Middle frontal gyrus (tissue), 1 donor: ENCODE data around the gene CUL5.
"Not testable (repeated sequence)": the region's sequence is repeated elsewhere in the genome, so short reads cannot be mapped to it uniquely, and the experiment has no call there.

ENCODE experiments used
- DNase-seq: peaks from one replicate; pipeline ENCODE4 v3.0.0-alpha.2; 2015; ENCODE audit warnings: low spot score; ENCODE audit errors: extremely low spot score

CUL5 gene

DNA sequence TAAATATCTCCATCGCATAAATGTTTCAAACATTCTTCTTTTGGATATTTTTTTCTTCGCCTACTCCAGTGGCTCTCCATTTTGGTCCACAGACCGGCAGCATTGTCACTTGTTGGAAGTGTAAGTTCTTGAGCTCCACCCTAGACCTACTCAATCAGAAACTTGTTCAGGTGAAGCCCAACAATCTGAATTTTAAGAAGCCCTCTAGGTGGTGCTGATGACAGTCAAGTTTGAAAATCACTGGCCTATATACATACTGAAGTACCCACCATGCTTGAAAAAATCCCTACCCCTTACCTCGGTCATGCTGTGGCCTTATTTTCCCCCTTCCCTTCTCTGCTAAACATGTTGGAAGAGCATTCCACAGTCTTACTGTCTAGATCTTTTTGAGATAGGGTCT lies 102.4 kb downstream of the CUL5 start:
- no peak for DNase-seq

DNA sequence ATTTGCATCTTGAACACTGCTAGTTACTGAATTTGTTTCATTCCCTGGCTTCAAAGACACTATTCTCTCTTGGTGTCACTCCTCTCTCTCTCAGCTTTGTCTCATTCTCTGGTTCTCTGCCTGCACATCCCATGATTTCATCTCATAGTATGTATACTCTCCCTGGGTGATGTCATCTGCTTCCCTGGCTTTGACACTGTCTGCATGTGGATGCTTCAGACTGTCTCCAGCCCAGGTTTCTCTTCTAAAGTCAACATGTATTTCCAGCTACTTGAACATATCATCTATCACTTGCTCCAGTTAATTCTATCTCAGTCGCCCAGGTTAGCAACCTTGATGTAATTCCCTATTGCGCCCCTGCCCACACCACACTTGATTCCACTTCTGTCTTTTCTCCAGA lies 103.4 kb downstream of the CUL5 start:
- DNase-seq = no peak

DNA sequence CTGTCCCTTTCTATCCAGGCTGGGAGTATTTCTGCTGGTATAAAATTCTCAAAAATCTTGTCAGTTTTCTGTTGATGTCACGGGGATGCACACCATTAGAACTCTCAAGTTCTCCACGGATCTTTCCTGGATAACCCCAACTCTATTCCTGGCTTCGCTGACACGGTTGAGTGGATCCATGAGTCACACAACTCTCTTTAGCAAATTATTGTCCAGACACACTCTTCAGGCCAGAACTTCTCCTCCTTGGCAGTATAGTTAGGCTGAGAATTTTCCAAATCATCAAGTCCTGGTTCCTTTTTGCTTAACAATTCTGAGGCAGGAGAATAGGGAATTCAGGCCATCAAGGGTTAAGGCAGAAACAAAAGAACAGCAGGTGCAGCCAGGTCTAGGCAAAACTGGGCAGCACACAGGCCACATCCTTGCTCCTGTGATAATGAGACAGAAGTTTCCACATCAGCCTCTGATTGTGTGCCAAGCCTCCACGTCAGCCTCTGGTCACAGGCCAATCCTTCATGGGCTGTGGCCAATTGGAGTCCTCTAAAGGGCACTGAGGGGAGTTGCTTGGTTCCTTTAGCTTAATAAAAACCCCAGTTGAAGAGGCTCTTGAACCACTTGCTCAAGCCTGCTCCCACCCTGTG lies 106.9 kb downstream of the CUL5 start:
- peak; percentile 36 for DNase-seq

DNA sequence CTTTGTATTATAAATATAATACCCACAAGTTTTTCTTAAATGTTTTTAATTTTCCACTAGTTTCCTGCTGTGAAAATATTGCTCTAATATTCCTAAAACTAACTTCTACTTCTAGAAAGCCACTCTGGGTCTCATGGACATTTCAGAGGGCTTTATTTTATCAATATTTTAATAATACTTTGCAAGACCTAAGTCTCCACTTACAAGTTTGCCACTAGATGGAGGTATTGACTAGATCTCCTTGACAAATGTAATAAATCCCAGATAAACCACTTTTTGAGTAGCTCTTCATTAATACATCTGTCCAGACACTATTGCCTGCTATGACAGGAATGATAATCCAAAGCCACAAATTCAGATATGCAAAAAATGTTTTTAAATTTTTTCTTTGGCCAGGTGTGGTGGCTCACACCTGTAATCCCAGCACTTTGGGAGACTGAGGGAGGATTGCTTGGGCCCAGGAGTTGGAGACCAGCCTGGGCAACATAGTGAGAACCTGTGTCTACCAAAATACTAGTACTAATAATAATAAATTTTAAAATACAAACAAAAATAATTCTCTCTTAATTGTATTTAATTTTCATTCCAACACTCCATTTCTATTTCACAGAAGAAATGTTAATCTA lies 109.2 kb downstream of the CUL5 start:
- DNase-seq = no peak

DNA sequence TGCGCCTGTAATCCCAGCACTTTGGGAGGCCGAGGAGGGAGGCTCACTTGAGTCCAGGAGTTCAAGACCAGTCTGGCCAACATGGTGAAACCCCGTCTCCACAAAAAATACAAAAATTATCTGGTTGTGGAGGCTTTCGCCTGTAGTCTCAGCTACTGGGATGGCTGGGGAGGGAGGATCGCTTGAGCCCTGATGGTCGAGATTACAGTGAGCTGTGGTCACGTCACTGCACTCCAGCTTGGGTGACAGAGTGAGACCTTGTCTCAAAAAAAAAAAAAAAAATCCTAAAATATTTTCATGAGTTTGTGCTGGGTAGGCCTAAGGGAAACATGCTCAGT lies 112.2 kb downstream of the CUL5 start:
- DNase-seq = not testable (repeated sequence)

DNA sequence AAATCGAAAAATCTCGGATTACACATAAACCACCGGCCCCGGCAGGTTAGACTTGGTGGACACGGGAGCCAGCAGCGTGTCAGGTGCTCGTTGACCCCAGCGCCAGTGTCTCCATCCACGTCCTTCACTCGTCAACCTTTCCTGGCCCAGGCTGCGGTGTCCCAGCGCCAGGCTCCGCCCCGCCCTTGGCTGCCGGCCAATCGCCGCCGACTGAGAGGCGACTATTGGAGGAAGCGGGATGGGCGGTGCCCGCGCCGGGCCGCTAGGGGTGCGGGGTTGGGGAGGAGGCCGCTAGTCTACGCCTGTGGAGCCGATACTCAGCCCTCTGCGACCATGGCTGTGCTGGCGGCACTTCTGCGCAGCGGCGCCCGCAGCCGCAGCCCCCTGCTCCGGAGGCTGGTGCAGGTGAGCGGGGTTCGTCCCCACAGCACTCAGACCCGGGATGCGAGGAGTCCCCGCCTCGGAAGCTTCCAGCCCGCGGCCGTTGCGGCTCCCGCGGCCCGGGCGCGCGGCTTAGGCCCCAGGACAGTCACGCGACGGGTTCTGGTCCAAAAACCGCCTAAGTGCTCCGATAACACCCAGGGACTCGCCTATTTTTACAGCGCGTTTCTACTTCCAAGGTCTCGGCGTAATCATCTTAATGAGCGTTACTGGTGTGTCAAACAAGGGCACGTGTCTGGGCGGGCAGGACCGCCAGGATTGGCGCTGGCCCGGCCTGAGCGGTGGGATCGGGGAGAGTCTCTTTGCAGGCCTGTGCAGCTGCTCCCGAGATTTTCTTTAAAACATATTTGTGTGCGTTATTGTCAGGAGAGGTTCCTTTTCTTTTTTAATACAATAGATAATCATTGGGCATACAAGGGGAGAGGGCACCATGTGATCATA lies 112.8 kb downstream of the CUL5 start, which contains the start of gene ACAT1:
TSS of gene ACAT1 (plus strand) at position 294 of the 882 bp plus-strand sequence. CDS start at position 334, 40 bp downstream.
- peak; percentile 85 for DNase-seq

DNA sequence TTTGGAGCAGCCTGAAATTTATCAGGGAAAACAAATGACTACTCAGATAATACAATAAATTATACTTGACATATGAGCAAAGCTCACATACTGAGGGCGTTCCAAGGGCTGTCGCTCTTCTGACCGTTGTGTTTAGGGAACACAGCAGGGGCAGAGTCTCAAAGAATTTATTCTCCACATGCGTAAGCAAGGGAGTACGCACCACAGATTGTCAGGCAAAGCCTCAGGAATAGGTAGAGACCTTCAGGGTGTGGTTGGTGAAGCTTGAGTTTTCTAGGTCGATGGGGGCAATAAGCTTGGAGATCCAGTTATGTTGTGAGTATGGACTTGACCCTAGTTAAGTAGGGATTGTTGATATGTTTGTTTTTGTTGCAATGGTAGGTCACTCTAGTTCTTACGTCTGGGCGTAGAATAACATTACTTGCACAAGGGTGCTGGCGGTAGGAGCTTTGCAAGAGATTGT lies 113.5 kb downstream of the CUL5 start:
- no peak for DNase-seq

DNA sequence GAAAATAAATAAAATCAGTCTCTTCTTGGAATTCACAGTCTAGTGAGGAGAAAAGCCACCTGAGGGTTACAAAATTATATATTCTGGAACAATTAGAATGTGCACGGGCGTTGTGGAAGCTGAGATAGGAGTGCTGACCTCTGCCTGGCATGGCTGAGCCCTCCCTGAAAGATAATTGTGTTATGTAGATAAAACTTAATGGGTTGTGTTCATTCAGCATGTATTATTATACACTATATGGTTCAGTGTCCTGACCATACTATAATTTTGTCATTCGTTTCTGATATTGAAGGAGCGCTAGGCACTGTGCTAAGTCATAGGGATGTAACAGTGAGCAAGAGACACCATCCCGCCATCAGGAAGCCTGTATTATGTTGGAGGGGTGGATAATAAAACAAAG lies 116.4 kb downstream of the CUL5 start:
- no peak for DNase-seq

DNA sequence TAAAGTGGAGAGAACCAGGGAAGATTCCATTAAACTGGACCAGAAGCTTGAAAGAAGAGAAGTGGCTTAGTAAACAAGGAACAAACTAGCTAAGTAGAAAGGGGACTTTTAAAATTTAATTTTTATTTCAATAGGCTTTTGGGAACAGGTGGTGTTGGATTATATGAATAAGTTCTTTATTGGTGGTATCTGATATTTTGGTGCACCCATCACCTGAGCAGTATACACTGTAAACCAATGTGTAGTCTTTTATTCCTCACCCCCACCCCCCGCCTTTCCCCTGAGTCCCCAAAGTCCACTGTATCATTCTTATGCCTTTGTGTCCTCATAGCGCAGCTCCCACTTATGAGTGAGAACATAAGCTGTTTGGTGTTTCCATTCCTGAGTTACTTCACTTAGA lies 120.1 kb downstream of the CUL5 start:
- no peak for DNase-seq

DNA sequence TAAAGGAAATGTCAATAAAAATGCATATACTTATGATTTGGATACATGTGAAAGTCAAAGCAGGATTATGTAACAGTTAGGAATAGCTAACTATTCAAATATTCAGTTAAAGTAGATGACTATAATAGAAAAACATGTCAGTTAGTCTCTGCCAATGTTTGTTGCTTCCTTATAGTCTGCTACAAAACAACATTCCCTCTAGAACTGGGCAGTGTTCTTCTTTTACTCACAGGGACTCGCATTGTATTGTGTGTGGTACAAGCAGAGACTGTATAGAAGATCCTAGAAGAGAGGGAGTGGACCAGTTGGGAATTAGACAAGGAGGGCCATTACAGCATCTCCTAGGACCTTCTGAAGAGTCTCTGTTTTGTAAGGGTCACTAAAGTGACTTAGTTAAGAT lies 123.3 kb downstream of the CUL5 start:
- no peak for DNase-seq

DNA sequence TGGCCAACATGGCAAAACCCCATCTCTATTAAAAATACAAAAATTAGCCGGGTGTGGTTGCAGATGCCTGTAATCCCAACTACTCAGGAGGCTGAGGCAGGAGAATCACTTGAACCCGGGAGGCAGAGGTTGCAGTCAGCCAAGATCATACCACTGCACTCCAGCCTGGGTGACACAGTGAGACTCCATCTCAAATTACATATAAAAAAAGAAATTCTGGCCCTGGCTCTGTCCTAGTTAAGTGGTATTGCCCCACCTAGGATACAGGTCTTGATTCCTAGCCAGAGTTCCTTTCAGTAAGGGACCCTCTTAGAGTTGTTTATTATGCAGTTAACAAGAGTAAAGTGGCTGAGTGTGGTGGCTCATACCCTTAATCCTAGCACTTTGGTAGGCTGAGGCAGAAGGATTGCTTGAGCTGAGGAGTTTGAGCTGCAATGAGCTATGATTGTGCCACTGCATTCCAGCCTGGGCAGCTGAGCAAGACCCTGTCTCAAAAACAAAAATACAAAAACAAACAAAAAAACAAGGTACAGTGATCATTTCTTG lies 124.4 kb downstream of the CUL5 start:
- not testable (repeated sequence) for DNase-seq

DNA sequence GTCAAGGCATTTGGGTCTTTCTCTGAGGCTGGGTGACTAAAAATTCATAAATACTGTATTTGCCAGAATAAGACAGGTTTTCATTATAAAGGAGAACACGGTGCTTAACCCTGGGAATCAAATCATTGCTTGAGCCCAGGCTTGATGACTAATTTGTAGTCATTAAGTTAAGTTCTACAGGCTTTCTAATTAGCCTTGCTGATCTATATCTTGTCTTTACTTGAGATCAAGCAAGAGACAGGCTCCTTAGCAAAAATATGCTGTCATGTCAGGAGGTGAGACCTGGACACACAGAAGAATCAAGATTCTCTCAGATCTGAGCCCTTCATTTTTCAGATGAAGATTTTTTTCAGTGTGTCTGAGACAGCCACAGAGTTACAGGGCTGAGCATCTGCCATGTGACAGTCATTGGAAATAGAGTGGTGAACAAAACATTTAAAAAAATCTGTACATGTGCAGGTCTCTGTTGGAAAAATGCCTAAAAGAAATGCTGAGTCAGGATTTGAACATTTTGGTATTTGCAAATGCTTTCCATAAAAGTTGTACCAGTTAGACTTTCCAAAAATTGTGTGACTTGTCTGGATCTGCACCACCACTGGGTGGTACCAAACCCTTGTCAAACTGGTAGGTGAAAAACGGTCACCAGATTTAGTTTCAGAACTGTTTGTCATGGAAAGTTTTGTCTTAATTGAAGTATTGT lies 127.3 kb downstream of the CUL5 start:
- no peak for DNase-seq

DNA sequence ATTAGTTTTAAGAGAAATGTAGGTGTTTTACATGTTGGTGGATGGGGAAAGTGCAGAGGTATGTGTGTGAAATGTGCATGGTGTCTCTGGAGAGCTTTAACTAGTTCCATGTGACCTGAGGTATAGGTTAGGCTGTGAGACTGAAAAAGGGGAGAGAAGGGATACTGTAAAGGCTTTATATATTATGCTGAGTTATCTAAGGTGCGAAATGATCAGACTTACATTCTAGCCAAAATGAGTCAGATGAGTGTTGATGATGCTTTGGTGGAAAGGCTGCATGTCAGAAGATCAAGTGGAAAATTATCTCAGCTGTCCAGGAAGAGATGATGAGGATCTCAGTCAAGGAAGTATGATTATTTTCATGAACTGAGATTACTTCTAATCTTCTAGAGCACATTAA lies 128.5 kb downstream of the CUL5 start:
- DNase-seq = no peak

DNA sequence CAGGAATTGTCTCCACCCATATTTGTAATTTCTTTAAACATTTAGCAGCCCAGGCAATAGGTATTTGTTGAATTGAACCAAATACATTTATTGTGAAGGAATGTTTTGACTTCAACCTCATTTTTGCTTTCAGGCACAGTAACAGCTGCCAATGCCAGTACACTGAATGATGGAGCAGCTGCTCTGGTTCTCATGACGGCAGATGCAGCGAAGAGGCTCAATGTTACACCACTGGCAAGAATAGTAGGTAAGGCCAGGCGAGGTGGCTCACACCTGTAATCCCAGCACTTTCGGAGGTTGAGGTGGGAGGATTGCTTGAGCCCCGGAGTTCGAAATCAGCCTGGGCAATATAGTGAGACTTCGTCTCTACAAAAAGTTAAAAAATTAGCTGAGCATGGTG lies 133.6 kb downstream of the CUL5 start:
- no peak for DNase-seq

DNA sequence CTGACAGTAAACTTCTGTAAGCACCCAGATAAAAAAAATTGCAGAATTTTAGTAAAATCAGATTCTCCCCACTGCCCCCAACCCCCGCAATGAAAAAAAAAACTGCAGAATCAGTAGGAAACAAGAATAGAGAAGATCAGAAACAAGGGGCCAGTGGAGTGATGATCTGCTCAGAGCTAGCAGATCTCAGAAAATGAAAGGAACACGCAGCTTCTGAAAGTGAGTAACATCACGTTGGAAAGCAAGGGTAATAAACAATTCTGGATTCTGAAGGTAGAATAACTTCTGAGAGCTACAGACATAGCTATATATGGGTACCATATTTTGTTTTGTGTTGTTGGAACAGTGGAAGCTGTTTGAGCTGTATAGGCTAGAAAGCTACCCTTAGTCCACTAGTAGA lies 135.9 kb downstream of the CUL5 start:
- no peak for DNase-seq

DNA sequence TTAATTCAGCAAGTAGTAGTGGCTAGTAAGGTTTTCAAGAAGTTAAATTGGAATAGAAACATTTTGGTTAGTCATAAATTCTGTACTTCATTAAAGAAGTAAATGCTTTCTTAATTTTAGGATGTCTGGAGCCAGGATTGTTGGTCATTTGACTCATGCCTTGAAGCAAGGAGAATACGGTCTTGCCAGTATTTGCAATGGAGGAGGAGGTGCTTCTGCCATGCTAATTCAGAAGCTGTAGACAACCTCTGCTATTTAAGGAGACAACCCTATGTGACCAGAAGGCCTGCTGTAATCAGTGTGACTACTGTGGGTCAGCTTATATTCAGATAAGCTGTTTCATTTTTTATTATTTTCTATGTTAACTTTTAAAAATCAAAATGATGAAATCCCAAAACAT lies 138.5 kb downstream of the CUL5 start:
- no peak for DNase-seq

DNA sequence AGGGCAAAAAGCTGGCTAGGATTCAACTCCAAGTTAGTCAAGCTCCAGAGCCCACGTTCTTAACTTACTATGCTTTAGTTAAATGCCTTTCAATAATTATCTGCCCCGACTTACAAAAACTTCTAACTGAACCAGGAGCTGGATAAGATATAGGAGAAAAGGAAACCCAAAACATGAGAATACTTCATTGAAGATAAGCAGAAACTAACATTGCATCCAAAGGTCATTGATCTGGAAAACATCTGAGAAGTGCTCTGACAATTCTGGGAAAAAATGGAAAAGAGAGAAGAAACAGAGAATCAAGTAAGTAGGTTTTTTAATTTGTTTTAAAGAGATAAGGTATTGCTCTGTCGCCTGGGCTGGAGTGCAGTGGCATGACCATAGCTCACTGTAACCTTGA lies 139.9 kb downstream of the CUL5 start:
- DNase-seq = no peak

DNA sequence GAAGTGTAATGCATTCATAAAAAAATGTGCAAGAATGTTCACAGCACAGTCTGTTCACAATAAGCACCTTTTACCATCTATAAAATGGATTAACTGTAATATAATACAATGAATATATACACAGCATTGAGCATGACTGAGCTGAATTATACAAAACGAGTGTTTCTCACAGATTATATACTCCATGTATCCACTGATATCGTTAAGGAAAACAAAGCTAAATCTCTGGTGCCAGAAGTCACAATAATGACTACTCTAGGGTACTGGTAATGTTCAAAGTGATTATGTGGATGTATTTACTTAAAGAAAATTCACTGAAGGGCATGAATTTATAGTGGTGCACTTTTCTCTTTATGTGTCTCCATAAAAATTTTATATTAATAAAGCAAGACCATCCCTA lies 145.9 kb downstream of the CUL5 start:
- DNase-seq = no peak
